K562 (cell line): ENCODE measurements around the gene PRKRIP1. TPM values are rescaled to one million over a fixed set of nuclear protein-coding genes. Genes with fewer than 3 reads are reported as not detected.

Experiments
- ATAC-seq: fragments of 200-7000 bp; cut with Tn5 transposase; 3 replicates; pipeline ENCODE4 v1.9.1; 2020; ENCODE audit warnings: moderate library complexity
- BruUV-seq: library from RNA; stranded (reverse); fragments of 400-500 nt; replicated peaks from 2 replicates; lab custom pipeline; 2021; lab: Mats Ljungman, UMichigan
- CTCF ChIA-PET: fragments of 300-600 bp; formaldehyde crosslinking; extraction: SDS; loops from one replicate; lab custom pipeline; 2021; ENCODE audit warnings: low intra/inter-chr PET ratio; lab: Yijun Ruan, JAX
- POLR2A ChIA-PET: fragments of 300-600, 350-650 bp; sonication (Branson Sonifier 250); formaldehyde crosslinking; extraction: SDS; loops from one replicate; lab custom pipeline; 2021; ENCODE audit warnings: antibody characterized with exemption, inconsistent platforms; lab: Yijun Ruan, JAX
- DNase-seq, 4 experiments: peaks; one replicate each; pipeline versions ENCODE4 v3.0.0 to v3.0.0-alpha.2; 2011 to 2018; ENCODE audit warnings: low spot score in 3 of 4, mixed read lengths in 3 of 4; ENCODE audit errors: extremely low read depth in 1 of 4
- FAIRE-seq: peaks from 2 replicates; lab custom pipeline; 2011; peaks lifted over from hg19 to GRCh38; lab: Jason Lieb, UNC
- H2AFZ ChIP-seq: 2 replicates; pipeline ENCODE4 v1.6.0; 2011; ENCODE audit warnings: low read depth, low read length, control low read depth, inconsistent platforms
- H3K27ac ChIP-seq: fragments of 200-600 bp; 3 replicates; pipeline ENCODE4 v1.8.0; 2011; ENCODE audit warnings: low read depth, mild to moderate bottlenecking, control low read depth, inconsistent platforms, low read length, moderate library complexity, mixed read lengths; ENCODE audit errors: extremely low read depth
- H3K27me3 ChIP-seq, 2 experiments: fragments of 300-600 bp in 1 of 2; 2 replicates in 1 of 2; 3 replicates in 1 of 2; pipeline versions ENCODE4 v1.6.0 to v1.8.0; 2011; ENCODE audit warnings: inconsistent platforms in 2 of 2, low read length in 2 of 2, mild to moderate bottlenecking in 1 of 2, mixed read lengths in 1 of 2, moderate library complexity in 1 of 2; ENCODE audit not compliant: control insufficient read depth in 2 of 2, insufficient read depth in 2 of 2
- H3K36me3 ChIP-seq: fragments of 300-600 bp; 3 replicates; pipeline ENCODE4 v1.8.0; 2011; ENCODE audit warnings: mild to moderate bottlenecking, low read length, inconsistent platforms; ENCODE audit not compliant: control insufficient read depth, insufficient read depth
- H3K4me1 ChIP-seq, 2 experiments: fragments of 200-600 bp in 1 of 2; replicated peaks in 1 of 2; 2 replicates in 1 of 2; 3 replicates in 1 of 2; pipeline versions ENCODE4 v1.5.1 to v1.8.0; 2011; ENCODE audit warnings: inconsistent platforms in 2 of 2, low read length in 2 of 2, mild to moderate bottlenecking in 1 of 2, mixed read lengths in 1 of 2, moderate library complexity in 1 of 2; ENCODE audit not compliant: control insufficient read depth in 2 of 2, insufficient read depth in 2 of 2
- H3K4me2 ChIP-seq: 2 replicates; pipeline ENCODE4 v1.6.1; 2011; ENCODE audit warnings: low read length, control low read depth, inconsistent platforms, mixed read lengths; ENCODE audit not compliant: insufficient read depth
- H3K4me3 ChIP-seq: fragments of 200-600 bp; sonication (generic), shearing (Covaris generic); 2 replicates; pipeline ENCODE4 v1.5.1; 2016; ENCODE audit warnings: control low read depth, inconsistent platforms
- H3K79me2 ChIP-seq: fragments of 200-600 bp; 3 replicates; pipeline ENCODE4 v1.8.0; 2011; ENCODE audit warnings: low read length, inconsistent platforms; ENCODE audit not compliant: control insufficient read depth, insufficient read depth
- H3K9ac ChIP-seq, 2 experiments: 2 replicates each; pipeline versions ENCODE4 v1.6.0 to v1.6.1; 2011; ENCODE audit warnings: low read depth in 2 of 2, low read length in 2 of 2, control low read depth in 1 of 2, inconsistent platforms in 1 of 2, mild to moderate bottlenecking in 1 of 2, mixed read lengths in 1 of 2; ENCODE audit not compliant: insufficient read depth in 1 of 2
- H3K9me1 ChIP-seq: one replicate; pipeline ENCODE4 v1.6.0; 2011; ENCODE audit warnings: inconsistent platforms, mild to moderate bottlenecking, low read length, moderate library complexity; ENCODE audit not compliant: control insufficient read depth, insufficient read depth
- H3K9me3 ChIP-seq: replicated peaks from 2 replicates; pipeline ENCODE4 v1.5.1; 2011; ENCODE audit warnings: low read depth, low read length, inconsistent platforms; ENCODE audit not compliant: control insufficient read depth, insufficient read depth
- H4K20me1 ChIP-seq: replicated peaks from 2 replicates; pipeline ENCODE4 v1.6.1; 2011; ENCODE audit warnings: low read length, inconsistent platforms, mixed read lengths; ENCODE audit not compliant: control insufficient read depth, insufficient read depth
- CBFA2T2 ChIP-seq: fragments of 450-650 bp; conservative IDR thresholded peaks from 2 replicates; pipeline ENCODE4 v1.6.1; 2017; ENCODE audit warnings: mild to moderate bottlenecking
- ETV1 ChIP-seq: fragments of 450-650 bp; conservative IDR thresholded peaks from 2 replicates; pipeline ENCODE4 v1.6.1; 2016; ENCODE audit warnings: missing genetic modification characterization, control low read depth, low read depth, missing compliant biosample characterization
- HNRNPUL1 ChIP-seq: fragments of 200-400 bp; formaldehyde crosslinking; IDR thresholded peaks from 2 replicates; pipeline ENCODE4 v1.6.1; 2017; ENCODE audit warnings: low read length
- MAZ ChIP-seq, 2 experiments: fragments of 450-650 bp in 1 of 2; sonication (generic) in 1 of 2; formaldehyde crosslinking; IDR thresholded peaks in 1 of 2; conservative IDR thresholded peaks in 1 of 2; 2 replicates each; pipeline versions ENCODE4 v1.4.0 to v1.5.0; 2020; ENCODE audit warnings: mild to moderate bottlenecking in 1 of 2, missing genetic modification reagents in 1 of 2
- MCM7 ChIP-seq, 2 experiments: fragments of 450-650 bp; IDR thresholded peaks; 2 replicates each; pipeline ENCODE4 v1.6.1; 2016 to 2018
- POLR2G ChIP-seq: fragments of 200-400 bp; formaldehyde crosslinking; IDR thresholded peaks from 2 replicates; pipeline ENCODE4 v1.6.1; 2017; ENCODE audit warnings: low read depth, mild to moderate bottlenecking, antibody characterized with exemption, low read length, moderate library complexity
- TFAP4 ChIP-seq: sonication (generic); formaldehyde crosslinking; IDR thresholded peaks from 2 replicates; pipeline ENCODE4 v1.8.0; 2022; ENCODE audit warnings: missing genetic modification reagents, mild to moderate bottlenecking, moderate library complexity, borderline replicate concordance
- ZNF124 ChIP-seq: sonication (generic); formaldehyde crosslinking; IDR thresholded peaks from 2 replicates; pipeline ENCODE4 v1.8.1; 2022; ENCODE audit warnings: missing genetic modification reagents
- WGBS: fragments of 100-300 bp; shearing (Covaris generic); methylation state at CpG from one replicate; pipeline ENCODE4 v1.1.6; 2016; ENCODE audit warnings: low coverage, mixed read lengths; ENCODE audit not compliant: insufficient coverage; ENCODE audit errors: missing lambda C conversion rate; 5-methylcytosine and 5-hydroxymethylcytosine counted together
- in situ Hi-C: fragments of 300-500 bp; cut with MboI; formaldehyde crosslinking; loops from 4 replicates; pipeline ENCODE4 v1.15.0; 2018; ENCODE audit warnings: inconsistent platforms, mixed read lengths
- intact Hi-C: fragments of 100-400 bp; cut with micrococcal nuclease; formaldehyde crosslinking; loops from 2 replicates; pipeline ENCODE4 v1.14.2; 2022
- polyA plus RNA-seq, 8 experiments: library from polyadenylated mRNA; depleted of rRNA in 4 of 8; stranded (reverse) in 5 of 8; unstranded in 3 of 8; fragments of >200 nt; fragmentation: Nextera tagmentation in 2 of 8; fragmentation: Illumina TruSeq in 1 of 8; extraction: Ambion mirVana in 2 of 8; extraction: Trizol in 1 of 8; gene quantifications; 2 replicates each; pipeline versions ENCODE4 v1.2.1 to v1.2.3, GENCODE V29; 2011 to 2014; ENCODE audit warnings: inconsistent platforms in 1 of 8, missing spikeins in 1 of 8
- total RNA-seq, 7 experiments: library from RNA; depleted of rRNA in 6 of 7; stranded (reverse); fragments of >200 nt in 6 of 7; fragmentation: Illumina TruSeq in 2 of 7; extraction: Trizol in 2 of 7; gene quantifications; 2 replicates each; pipeline versions ENCODE4 v1.2.1 to v1.2.3, GENCODE V29; 2011 to 2021; ENCODE audit warnings: low replicate concordance in 1 of 7
- TF ChIP-seq, protein P1 (sequence below), 2 experiments: fragments of 450-650 bp; IDR thresholded peaks; 2 replicates each; pipeline ENCODE4 v1.6.1; 2018; ENCODE audit warnings: mild to moderate bottlenecking in 2 of 2, low read depth in 1 of 2; ENCODE audit not compliant: partially characterized antibody in 2 of 2
- TF ChIP-seq, protein P2 (sequence below): IDR thresholded peaks from 2 replicates; pipeline ENCODE4 v1.6.1; 2011; ENCODE audit warnings: borderline replicate concordance, low read depth, mild to moderate bottlenecking, moderate library complexity, low read length; ENCODE audit not compliant: insufficient read depth, poor library complexity, severe bottlenecking

PRKRIP1 gene
- total and polyA plus RNA-seq, 9 of the 15 experiments (the other 6 are each of a cell fraction or from before 2014, with no cell fraction given) = 14.9 to 52.1 (median 19.8) TPM

DNA sequence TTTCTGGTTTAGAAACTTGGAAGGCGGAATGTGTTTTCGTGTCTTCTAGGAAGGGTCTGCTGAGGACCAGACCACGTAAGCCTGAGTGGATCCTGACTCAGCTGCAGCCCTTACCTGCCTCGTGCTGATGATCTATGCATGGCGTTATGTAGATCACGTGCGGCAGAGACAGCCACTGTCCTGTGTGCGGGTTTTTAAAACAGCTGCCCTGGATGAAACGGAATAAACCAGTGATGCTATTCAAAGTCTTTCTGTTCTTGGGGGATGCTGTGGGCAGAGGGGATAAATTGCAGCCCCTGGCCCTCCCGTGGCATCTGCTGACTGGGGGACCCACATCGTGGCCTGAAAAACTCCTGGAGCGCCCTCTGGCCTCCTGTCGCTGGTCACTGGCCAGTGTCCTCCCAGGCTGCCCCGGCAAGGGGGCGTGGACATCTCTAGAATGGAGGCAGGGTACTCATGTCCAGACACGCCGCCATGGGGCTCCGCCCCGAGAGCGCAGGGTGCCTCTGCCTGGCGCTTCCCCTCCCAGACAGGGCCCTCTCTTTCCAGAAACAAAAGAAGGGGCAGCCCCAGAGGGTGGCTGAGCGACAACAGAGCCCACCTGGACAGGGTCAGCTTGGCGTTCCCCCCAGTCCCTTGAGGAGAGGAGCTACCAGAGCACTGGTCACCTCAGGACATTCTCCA lies 55.4 kb downstream of the PRKRIP1 start:
- H3K9me3 ChIP-seq = no peaks in the 10 kb centered on the region
- peaks cover 16% of the 10 kb centered on the region; the same call in 1 of the 3 replicates for H3K36me3 ChIP-seq
- WGBS = 30% methylated on average over 23 of the region's 23 CpGs
- H3K9ac ChIP-seq = peak overlapping the region; percentile 16 to 80; a peak in 3 of 4 replicates
- in situ Hi-C loops (loop anchor here (25.0 kb wide), 2 partner anchors 111 to 211 kb away; partner anchors contain the start of genes POLR2J2, POLR2J3, SPDYE2 and SPDYE2B), intact Hi-C loops (loop anchor here (1.0 to 2.0 kb wide), 2 partner anchors 39 to 49 kb away; no protein-coding TSS in a partner anchor)
- H3K9me1 ChIP-seq = no peaks in the 10 kb centered on the region
- peak overlapping the region; percentile 37; the same call in 1 of the 3 replicates for H3K27ac ChIP-seq
- peak; percentile 49 for FAIRE-seq
- no peaks in the 10 kb centered on the region for H4K20me1 ChIP-seq
- H3K79me2 ChIP-seq = no peaks in the 10 kb centered on the region
- peak overlapping the region; percentile 88 for H2AFZ ChIP-seq
- peaks cover 7 to 43% of the 10 kb centered on the region in 2 experiments; a peak in 3 of 5 replicates for H3K4me1 ChIP-seq
- ATAC-seq = peak; percentile 95
- peak; percentile 83 to 86 (median 86) for DNase-seq
- ChIA-PET POLR2A (interaction anchor here (0.5 to 2.7 kb wide), 5 partner anchors 9 to 144 kb away, joined by 3 to 7 read pairs (median 4); no protein-coding TSS in a partner anchor), CTCF (interaction anchor here (0.6 to 1.3 kb wide), 4 partner anchors 8 to 47 kb away, joined by 3 to 6 read pairs (median 4); no protein-coding TSS in a partner anchor)
- no TSS peak for BruUV-seq
- peak overlapping the region; percentile 61 for H3K4me2 ChIP-seq
- H3K27me3 ChIP-seq = no peaks in the 10 kb centered on the region
- no peak overlapping the region for H3K4me3 ChIP-seq
- no peak for TF ChIP-seq HNRNPUL1
- TF ChIP-seq, protein P1, sequence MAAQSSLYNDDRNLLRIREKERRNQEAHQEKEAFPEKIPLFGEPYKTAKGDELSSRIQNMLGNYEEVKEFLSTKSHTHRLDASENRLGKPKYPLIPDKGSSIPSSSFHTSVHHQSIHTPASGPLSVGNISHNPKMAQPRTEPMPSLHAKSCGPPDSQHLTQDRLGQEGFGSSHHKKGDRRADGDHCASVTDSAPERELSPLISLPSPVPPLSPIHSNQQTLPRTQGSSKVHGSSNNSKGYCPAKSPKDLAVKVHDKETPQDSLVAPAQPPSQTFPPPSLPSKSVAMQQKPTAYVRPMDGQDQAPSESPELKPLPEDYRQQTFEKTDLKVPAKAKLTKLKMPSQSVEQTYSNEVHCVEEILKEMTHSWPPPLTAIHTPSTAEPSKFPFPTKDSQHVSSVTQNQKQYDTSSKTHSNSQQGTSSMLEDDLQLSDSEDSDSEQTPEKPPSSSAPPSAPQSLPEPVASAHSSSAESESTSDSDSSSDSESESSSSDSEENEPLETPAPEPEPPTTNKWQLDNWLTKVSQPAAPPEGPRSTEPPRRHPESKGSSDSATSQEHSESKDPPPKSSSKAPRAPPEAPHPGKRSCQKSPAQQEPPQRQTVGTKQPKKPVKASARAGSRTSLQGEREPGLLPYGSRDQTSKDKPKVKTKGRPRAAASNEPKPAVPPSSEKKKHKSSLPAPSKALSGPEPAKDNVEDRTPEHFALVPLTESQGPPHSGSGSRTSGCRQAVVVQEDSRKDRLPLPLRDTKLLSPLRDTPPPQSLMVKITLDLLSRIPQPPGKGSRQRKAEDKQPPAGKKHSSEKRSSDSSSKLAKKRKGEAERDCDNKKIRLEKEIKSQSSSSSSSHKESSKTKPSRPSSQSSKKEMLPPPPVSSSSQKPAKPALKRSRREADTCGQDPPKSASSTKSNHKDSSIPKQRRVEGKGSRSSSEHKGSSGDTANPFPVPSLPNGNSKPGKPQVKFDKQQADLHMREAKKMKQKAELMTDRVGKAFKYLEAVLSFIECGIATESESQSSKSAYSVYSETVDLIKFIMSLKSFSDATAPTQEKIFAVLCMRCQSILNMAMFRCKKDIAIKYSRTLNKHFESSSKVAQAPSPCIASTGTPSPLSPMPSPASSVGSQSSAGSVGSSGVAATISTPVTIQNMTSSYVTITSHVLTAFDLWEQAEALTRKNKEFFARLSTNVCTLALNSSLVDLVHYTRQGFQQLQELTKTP (IDR thresholded peaks at IDR 0.05; ENCODE audit: low read depth in 1 of 2, partially characterized antibody in 2 of 2) = no peak
- TF ChIP-seq, protein P2, sequence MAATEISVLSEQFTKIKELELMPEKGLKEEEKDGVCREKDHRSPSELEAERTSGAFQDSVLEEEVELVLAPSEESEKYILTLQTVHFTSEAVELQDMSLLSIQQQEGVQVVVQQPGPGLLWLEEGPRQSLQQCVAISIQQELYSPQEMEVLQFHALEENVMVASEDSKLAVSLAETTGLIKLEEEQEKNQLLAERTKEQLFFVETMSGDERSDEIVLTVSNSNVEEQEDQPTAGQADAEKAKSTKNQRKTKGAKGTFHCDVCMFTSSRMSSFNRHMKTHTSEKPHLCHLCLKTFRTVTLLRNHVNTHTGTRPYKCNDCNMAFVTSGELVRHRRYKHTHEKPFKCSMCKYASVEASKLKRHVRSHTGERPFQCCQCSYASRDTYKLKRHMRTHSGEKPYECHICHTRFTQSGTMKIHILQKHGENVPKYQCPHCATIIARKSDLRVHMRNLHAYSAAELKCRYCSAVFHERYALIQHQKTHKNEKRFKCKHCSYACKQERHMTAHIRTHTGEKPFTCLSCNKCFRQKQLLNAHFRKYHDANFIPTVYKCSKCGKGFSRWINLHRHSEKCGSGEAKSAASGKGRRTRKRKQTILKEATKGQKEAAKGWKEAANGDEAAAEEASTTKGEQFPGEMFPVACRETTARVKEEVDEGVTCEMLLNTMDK = no peak
- TF ChIP-seq MCM7 (IDR thresholded peaks at IDR 0.05) = no peak
- no peak for TF ChIP-seq ZNF124 (CRISPR knock-in tag)
- peak; percentile 36; the same call in 1 of the 2 replicates for TF ChIP-seq TFAP4
- TF ChIP-seq MAZ (CRISPR knock-in tag; conservative IDR thresholded peaks at IDR 0.05 in 1 of 2, IDR thresholded peaks at IDR 0.05 in 1 of 2) = 0 out of 4 replicates have a peak, but pooled peaks of 1 of the 2 experiments have one; percentile 19
- TF ChIP-seq CBFA2T2 = no peak
- TF ChIP-seq POLR2G = peak; percentile 71
- TF ChIP-seq ETV1 (tag) = no peak
